HG03060 (cell line): Measurements from ENCODE around the gene YPEL2.

ENCODE experiments used
- ATAC-seq: cut with Tn5 transposase; IDR thresholded peaks from one replicate; pipeline ENCODE4 v1.9.1; 2021; ENCODE audit warnings: low read depth, moderate number of reproducible peaks; ENCODE audit not compliant: unreplicated experiment

The YPEL2 gene

DNA sequence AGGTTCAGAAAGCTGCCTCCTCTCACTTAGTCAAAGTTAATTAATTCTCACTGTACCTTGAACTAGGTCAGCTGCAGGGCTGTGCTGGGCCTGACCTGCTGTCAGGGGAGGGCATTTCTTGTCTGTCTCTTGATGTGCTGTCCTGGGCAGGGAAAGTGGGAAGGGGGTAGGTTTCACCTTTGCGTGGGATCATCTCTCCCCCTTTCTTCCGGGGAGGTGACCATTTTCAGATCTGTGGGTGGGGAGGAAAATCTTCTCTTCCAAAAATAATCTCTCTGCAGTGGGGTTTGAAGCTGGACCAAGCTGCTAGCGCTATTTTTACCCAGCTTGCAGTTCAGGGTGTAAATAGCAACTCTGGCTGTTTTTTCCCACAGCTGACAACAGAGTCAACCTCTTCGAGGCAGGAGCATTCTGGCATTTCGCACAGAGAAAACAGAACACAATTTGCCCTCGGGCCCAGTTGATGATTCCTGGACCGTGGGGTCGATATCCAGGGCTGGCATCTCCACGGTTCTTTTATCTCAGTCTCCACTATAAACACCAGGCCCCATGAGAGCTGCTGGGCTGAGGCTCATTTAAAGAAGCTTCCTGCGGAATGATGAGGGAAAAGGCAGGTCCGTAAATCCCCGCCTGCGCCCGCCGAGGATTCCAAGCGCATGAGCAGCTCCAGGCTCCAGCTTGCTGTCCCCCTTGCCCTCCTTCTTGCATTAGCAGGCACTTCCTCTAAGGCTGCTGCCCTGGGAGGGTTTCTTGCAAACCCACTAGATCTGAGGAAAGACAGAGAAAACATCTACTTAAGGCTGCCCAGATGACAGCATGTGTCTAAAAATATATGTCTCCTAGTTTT is 93.9 kb downstream of the YPEL2 start:
- ATAC-seq, result no peak

- ATAC-seq, result no peak
Measured at GRCh38 chr17:59426031-59426430, 94.6 kb downstream of the YPEL2 start.

DNA sequence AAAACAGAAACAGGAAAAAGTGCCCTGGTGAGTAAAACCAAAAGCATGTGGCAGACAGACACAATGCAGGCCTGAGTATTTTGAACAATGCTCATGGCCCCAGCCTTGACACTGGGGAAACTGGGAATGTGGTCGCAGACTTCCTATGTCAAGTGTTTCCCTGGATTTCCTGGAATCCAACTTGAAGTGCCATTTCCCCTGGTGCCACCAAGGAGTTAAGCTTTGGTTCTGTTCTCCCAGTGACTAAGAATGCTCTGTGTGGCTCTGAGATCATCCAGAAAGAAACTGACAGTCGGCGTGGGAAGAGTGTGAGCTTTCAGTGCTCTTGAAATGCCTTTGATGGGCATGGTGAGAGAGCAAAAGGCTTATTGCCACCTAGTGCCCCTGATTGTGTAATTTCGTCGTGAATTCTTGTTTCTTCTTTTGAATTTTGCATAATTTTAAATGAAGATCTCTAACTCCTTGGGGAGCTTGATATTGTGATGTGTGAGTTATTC is 96.0 kb downstream of the YPEL2 start:
- ATAC-seq, result no peak

DNA sequence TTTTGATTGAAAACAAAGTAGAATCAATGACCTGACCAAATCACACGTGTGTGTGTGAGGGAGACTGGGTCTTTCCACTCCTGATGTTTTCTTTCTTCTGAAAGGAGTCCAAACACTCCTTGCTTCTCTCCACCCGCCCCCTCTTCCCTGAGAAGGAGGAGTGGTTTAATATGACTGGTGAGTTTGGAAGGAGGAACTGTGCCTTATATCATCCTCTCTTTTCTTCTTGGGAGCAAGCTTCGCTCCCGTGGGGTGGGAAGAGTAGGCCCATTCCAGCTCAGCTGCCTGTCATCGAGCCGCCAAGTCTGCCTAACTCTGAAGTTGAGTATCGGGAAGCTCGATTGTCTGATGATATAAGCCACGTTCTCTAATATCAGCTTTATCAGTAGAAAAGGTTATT is 96.5 kb downstream of the YPEL2 start:
- ATAC-seq, result no peak

DNA sequence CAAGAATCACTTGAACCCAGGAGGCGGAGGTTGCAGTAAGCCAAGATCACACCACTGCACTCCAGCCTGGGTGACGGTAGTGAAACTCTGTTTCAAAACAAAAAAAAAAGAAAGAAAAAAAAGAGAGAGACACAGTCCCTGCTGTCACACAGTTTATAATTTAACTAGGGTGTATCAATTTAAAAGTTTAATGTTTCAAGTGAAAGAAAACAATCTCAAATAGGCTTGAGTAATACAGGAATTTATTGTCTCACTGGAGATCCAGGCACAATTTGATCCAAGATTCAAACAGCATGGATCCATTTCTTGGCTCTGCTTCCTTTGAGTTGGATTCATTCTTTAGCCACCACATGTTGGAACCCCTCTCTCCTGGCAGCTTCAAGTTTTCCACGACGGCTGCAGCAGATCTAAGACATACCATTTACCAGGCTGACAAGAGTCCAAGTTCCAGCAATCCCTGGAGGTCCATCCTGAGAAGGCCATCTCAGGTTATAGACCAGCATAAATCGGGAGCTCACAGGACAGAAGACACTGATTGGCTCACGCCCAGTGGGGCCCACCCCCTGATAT is 97.5 kb downstream of the YPEL2 start:
- no peak for ATAC-seq

- no peak for ATAC-seq
Measured at GRCh38 chr17:59431601-59432000, 100.1 kb downstream of the YPEL2 start.

GRCh38 chr17:59432657-59433056 is 101.2 kb downstream of the YPEL2 start:
- ATAC-seq, result no peak

DNA sequence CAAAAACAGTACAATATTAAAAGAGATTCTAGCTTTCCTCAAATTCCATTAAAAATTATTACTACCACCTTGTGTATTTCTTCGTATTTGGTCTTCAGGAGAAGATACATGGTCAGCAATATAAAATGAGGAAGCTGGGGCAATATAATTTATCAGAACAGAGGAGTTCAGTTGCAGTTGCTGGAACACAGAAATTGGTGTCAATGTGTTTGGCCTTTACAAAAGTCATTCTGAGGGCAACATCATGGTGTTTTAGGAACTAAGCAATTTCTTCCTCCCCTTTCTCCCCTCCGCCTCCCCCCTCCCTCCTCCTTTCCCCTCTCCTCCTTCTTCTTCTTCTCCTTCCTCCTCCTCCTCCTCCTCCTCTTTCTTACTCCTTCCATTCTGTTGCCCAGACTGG is 102.1 kb downstream of the YPEL2 start:
- no peak for ATAC-seq

- ATAC-seq, result no peak
Measured at GRCh38 chr17:59434429-59434828, 103.0 kb downstream of the YPEL2 start.

DNA sequence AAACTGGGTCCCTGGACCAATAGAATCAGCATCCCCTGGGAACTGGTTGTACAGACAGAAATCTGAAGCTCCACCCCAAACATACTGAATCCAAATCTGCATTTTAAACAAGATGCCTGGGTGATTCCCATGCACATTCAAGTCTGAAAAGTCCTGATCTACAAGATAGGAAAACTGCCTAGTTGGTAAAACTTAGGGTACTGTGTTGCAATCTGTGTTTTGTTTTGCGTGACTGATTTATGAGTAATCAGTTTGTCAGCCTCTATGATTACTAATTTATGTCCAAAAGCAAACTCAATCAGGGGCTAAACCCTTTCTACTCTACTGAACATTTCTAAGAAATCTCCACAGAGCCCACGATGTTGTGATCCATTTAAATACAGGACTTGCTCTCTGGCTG is 103.8 kb downstream of the YPEL2 start:
- no peak for ATAC-seq

DNA sequence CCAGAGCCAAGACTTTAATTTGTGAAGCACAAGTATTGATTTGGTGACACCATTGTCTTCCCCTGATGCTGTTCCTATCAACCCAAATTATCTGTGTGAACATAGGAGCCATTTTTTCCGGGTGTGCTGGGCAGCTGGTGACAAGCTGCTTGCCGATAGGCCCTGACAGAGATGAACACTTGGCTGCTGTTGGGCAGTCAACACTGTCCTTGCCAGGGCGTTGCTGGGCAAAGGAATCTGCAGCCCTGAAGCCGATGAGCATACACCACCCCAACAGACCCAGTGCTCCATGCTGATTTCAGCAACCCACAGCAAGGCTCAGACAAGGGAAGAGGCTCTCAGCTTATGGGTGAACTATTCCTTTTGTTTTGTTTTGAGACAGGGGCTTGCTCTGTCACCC is 105.4 kb downstream of the YPEL2 start:
- no peak for ATAC-seq

GRCh38 chr17:59437791-59438281 is 106.4 kb downstream of the YPEL2 start:
- no peak for ATAC-seq

GRCh38 chr17:59439262-59439661 is 107.8 kb downstream of the YPEL2 start:
- no peak for ATAC-seq

- ATAC-seq, result no peak
Measured at GRCh38 chr17:59439741-59440211, 108.3 kb downstream of the YPEL2 start.

DNA sequence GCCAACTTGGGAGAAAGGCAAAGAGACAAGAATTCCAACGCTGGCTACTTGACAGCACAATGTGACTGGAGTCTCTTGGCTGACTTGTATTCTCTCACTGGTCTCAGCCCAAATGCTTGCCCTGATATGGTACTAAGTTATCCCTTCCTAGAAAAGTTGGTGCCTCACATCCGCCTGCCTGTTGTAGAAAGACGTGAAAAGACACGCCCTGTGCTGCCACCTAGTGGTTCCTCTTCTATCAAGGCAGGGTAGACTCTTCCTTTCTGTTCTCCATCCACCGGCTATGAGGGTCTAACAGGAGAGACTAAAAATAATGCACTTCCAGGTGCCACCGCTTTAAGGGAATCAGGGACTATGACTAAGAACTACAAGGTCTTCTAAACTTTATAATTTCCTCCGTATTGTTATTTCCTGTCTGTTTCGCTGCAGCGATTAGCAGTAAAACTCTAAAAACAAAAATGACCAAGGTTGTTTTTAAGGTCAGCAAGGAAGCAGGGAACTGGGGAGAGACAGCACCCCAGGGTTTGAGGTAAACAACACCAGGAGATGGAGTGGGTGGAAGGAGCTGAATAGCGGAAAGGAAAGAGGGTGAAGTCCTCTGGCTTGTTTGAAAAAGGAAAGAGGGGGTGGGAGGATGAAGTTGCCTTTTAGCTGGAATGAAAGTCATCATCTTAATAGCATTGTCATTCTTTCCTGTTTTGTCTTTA is 109.5 kb downstream of the YPEL2 start:
- peak; percentile 60 for ATAC-seq

- no peak for ATAC-seq
Measured at GRCh38 chr17:59441464-59442096, 110.1 kb downstream of the YPEL2 start.

GRCh38 chr17:59443106-59443505 is 111.7 kb downstream of the YPEL2 start:
- ATAC-seq, result no peak
